Measurements from ENCODE around the gene SLC25A31. TPM values are rescaled to one million over a fixed set of nuclear protein-coding genes. Genes with fewer than 3 reads are reported as not detected.

Gene SLC25A31
- total RNA-seq = not detected
- long read RNA-seq = 0 reads

GRCh38 chr4:127730142-127730913 is at the start of gene SLC25A31:
Gene SLC25A31, plus strand, starts transcription at chr4:127730400. Its CDS starts 146 bp downstream, at chr4:127730546.
- no peaks in the 10 kb centered on the region for H3K36me3 ChIP-seq
- no peaks in the 10 kb centered on the region for H3K9me3 ChIP-seq (replicated peaks)
- no peaks in the 10 kb centered on the region for H3K4me1 ChIP-seq
- H3K27ac ChIP-seq (replicated peaks) = no peak within 1 kb of the TSS
- DNase-seq = no peak
- TF ChIP-seq CTCF (IDR thresholded peaks at IDR 0.05; ENCODE audit: borderline replicate concordance) = no peak
- H3K27me3 ChIP-seq (ENCODE audit: low read depth) = no peaks in the 10 kb centered on the region
- intact Hi-C loops (cut with micrococcal nuclease) = no loop called here
- no peak within 1 kb of the TSS for H3K4me3 ChIP-seq

- intact Hi-C loops (cut with micrococcal nuclease) = no loop called here
- no peak for DNase-seq
- Histone ChIP-seq H3K4me3 (no peak overlapping the region), H3K9me3 (replicated peaks) (no peaks in the 10 kb centered on the region), H3K36me3 (peaks cover 24% of the 10 kb centered on the region), H3K4me1 (no peaks in the 10 kb centered on the region), H3K27me3 (ENCODE audit: low read depth) (no peaks in the 10 kb centered on the region), H3K27ac (replicated peaks) (no peak overlapping the region)
- no peak for TF ChIP-seq CTCF (IDR thresholded peaks at IDR 0.05; ENCODE audit: borderline replicate concordance)
Observed at GRCh38 chr4:127685292-127685691, 44.9 kb upstream of the SLC25A31 start.

- no peak overlapping the region for H3K4me3 ChIP-seq
- no peaks in the 10 kb centered on the region for H3K4me1 ChIP-seq
- no peak for TF ChIP-seq CTCF (IDR thresholded peaks at IDR 0.05; ENCODE audit: borderline replicate concordance)
- intact Hi-C loops (cut with micrococcal nuclease) = no loop called here
- H3K36me3 ChIP-seq = peaks cover 31% of the 10 kb centered on the region
- DNase-seq = no peak
- H3K9me3 ChIP-seq (replicated peaks) = no peaks in the 10 kb centered on the region
- H3K27me3 ChIP-seq (ENCODE audit: low read depth) = no peaks in the 10 kb centered on the region
- no peak overlapping the region for H3K27ac ChIP-seq (replicated peaks)
Observed at GRCh38 chr4:127686658-127687057, 43.5 kb upstream of the SLC25A31 start.

GRCh38 chr4:127687580-127687979 is 42.6 kb upstream of the SLC25A31 start:
- intact Hi-C loops (cut with micrococcal nuclease) = no loop called here
- H3K27ac ChIP-seq (replicated peaks) = no peak overlapping the region
- H3K27me3 ChIP-seq (ENCODE audit: low read depth) = no peaks in the 10 kb centered on the region
- TF ChIP-seq CTCF (IDR thresholded peaks at IDR 0.05; ENCODE audit: borderline replicate concordance) = no peak
- no peak for DNase-seq
- H3K4me1 ChIP-seq = no peaks in the 10 kb centered on the region
- H3K4me3 ChIP-seq = no peak overlapping the region
- H3K9me3 ChIP-seq (replicated peaks) = no peaks in the 10 kb centered on the region
- peaks cover 35% of the 10 kb centered on the region for H3K36me3 ChIP-seq

- DNase-seq = no peak
- intact Hi-C loops (cut with micrococcal nuclease) = no loop called here
- no peak overlapping the region for H3K27ac ChIP-seq (replicated peaks)
- H3K36me3 ChIP-seq = peaks cover 25% of the 10 kb centered on the region
- H3K4me3 ChIP-seq = no peak overlapping the region
- H3K27me3 ChIP-seq (ENCODE audit: low read depth) = no peaks in the 10 kb centered on the region
- peaks cover 24% of the 10 kb centered on the region for H3K9me3 ChIP-seq (replicated peaks)
- TF ChIP-seq CTCF (IDR thresholded peaks at IDR 0.05; ENCODE audit: borderline replicate concordance) = no peak
- no peaks in the 10 kb centered on the region for H3K4me1 ChIP-seq
Observed at GRCh38 chr4:127698789-127699200, 31.4 kb upstream of the SLC25A31 start.
